GM21825 (cell line): ENCODE data around the gene AKR1C8.
"Not testable (repeated sequence)": the region's sequence is repeated elsewhere in the genome, so short reads cannot be mapped to it uniquely, and the experiment has no call there.

Source experiments
- ATAC-seq: cut with Tn5 transposase; IDR thresholded peaks from one replicate; pipeline ENCODE4 v1.9.1; 2021; ENCODE audit warnings: mild to moderate bottlenecking, moderate library complexity; ENCODE audit not compliant: unreplicated experiment

Gene AKR1C8

DNA sequence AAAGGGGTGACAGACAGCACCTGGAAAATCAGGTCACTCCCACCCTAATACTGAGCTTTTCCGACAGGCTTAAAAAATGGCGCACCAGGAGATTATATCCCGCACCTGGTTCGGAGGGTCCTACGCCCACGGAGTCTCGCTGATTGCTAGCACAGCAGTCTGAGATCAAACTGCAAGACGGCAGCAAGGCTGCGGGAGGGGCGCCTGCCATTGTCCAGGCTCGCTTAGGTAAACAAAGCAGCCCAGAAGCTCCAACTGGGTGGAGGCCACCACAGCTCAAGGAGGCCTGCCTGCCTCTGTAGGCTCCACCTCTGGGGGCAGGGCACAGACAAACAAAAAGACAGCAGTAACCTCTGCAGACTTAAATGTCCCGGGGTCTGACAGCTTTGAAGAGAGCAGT is 75.1 kb downstream of the AKR1C8 start:
- ATAC-seq: not testable (repeated sequence)

DNA sequence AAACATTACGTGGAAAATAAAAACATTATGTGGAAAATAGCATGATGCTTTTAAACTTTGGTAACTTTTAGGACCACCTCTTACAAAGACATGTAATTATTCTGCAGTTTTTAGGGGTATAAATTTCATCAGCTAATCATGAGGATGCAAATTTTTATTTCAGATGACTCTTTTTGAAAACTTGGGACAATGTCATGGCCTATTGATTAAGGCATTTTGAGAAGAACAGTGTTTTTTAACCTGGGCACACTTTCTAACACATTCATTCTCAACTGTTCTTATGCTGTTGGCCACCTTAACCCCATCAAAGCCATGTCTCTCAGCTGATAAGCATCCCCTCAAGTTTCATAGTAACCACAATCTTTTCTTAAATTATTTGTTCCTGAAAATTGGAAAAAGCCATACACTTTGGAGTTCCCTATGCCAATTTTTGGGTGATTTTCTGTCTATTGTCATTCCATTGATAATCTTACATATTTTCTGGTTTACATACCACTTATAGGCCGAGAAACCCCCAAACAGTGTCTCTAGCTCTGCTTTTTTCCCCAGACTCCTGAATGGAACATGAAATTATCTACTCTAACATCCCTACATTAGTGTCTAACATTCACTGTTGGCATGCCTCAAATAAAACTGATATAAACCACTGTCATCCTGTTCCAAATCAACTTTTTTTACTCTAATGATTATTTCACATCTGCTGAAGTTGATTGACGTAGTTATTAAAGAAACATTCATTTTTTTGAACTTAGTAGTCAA is 76.1 kb downstream of the AKR1C8 start:
- ATAC-seq: no peak

DNA sequence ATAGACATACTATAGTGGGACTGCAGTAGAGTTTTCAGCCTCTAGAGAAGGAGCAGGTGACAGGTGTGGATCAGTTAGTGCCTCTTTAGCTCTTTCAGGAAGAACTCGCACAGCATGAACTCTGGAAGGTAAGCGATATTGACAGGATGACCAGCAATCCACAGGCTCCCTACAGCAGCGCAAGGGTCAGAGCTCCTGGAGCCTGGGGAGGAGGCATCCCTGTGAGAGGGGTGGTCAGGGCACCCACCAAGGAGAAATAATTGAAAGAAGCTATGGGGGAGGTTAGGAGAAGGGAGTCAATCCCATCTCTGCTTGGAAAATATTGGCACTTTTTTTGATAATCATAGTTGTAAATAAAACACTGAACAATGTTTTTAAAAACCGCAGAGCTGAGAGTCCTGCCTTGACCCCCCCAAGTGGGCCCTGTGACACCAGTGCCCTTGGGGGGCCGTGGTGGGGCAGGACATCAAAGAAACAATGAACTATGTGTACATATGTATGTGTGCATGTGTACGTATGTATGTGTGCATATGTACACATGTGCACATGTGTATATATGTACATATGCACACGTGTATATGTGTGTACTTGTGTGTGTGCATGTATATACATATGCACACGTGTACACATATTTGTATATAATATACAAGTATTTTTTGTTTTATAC is 77.0 kb downstream of the AKR1C8 start:
- no peak for ATAC-seq

DNA sequence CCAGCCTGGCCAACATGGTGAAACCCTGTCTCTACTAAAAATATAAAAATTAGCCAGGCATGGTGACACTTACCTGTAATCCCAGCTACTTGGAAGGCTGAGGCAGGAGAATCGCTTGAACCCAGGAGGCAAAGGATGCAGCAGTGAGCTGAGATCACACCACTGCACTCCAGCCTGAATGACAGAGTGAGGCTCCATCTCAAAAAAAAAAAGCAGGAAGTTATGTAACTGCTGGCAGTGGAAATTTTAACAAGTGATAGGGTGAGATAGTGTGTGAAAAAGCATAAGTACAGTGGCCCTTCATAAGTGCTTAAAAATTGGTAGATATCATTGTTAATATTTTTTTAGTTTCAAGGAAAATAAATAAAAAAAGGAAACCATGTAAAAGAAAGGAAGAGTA is 78.4 kb downstream of the AKR1C8 start:
- no peak for ATAC-seq

DNA sequence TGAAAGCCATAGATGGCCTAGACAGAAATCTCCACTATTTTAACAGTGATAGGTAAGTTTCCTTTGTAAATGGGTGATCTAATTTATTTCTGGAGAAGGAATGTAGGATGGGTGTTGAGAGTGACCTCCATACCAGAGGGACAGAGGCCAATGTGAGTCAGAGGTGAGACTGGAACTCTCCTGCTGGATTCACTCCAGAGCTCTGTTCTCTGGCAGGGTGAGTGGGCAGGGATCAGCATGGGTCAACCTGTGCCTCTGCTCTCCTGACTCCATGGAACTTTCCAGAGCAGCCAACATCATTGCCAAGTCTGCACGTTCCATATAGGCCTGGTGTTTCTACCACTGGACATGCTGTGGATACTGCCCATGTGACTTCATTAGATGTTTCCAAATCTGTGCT is 79.3 kb downstream of the AKR1C8 start:
- no peak for ATAC-seq
